C4-2B (cell line): ENCODE results near the gene WWP2.

Experiments used
- ZFX ChIP-seq: fragments of 450-650 bp; IDR thresholded peaks from 2 replicates; pipeline ENCODE4 v1.6.1; 2017
- TF ChIP-seq, protein P1 (sequence below): fragments of 450-650 bp; conservative IDR thresholded peaks from 2 replicates; pipeline ENCODE4 v1.5.1; 2017; ENCODE audit warnings: mild to moderate bottlenecking

DNA sequence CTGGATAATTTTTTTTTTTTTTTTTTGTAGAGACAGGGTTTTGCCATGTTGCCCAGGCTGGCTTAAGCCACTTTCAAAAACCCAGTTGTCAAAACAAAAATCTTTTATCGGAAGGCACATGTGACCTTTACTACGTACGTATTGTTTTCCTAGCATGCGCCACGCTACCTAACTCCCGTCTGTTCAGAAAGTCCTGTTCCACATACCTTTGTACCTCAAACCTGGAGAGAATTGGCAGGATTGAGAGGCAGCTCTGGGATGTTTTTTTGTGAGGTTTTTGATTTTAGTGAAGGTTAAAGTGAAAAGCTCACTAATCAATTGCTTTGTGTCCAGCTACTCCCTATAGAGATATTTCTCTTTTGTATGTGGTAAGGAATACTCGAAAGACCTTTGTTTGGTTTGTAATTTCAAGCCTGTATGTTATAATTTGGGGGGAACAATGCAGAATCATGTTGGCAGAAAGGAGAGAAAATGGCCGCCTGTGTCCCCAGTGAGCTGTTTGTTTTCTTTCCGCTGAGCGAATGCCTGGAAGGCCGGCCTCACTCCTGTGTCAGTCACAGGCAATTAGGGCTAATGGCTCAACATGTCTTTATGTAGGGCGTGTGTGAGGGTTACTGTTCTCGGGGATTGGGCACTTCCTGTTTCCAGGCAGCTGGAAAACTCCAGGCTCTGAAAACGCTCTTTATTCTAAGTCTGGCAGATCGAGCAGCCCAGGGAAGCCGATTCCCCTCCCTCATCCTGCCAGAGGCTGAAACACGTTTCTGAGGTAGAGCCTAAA lies 128.2 kb downstream of the WWP2 start:
- TF ChIP-seq, protein P1, sequence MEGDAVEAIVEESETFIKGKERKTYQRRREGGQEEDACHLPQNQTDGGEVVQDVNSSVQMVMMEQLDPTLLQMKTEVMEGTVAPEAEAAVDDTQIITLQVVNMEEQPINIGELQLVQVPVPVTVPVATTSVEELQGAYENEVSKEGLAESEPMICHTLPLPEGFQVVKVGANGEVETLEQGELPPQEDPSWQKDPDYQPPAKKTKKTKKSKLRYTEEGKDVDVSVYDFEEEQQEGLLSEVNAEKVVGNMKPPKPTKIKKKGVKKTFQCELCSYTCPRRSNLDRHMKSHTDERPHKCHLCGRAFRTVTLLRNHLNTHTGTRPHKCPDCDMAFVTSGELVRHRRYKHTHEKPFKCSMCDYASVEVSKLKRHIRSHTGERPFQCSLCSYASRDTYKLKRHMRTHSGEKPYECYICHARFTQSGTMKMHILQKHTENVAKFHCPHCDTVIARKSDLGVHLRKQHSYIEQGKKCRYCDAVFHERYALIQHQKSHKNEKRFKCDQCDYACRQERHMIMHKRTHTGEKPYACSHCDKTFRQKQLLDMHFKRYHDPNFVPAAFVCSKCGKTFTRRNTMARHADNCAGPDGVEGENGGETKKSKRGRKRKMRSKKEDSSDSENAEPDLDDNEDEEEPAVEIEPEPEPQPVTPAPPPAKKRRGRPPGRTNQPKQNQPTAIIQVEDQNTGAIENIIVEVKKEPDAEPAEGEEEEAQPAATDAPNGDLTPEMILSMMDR = no peak
- no peak for TF ChIP-seq ZFX
